ENCODE results near the gene DCLK2.

GRCh38 chr4:150130933-150131332, 52.7 kb downstream of the DCLK2 start:
- TF ChIP-seq, protein P1, sequence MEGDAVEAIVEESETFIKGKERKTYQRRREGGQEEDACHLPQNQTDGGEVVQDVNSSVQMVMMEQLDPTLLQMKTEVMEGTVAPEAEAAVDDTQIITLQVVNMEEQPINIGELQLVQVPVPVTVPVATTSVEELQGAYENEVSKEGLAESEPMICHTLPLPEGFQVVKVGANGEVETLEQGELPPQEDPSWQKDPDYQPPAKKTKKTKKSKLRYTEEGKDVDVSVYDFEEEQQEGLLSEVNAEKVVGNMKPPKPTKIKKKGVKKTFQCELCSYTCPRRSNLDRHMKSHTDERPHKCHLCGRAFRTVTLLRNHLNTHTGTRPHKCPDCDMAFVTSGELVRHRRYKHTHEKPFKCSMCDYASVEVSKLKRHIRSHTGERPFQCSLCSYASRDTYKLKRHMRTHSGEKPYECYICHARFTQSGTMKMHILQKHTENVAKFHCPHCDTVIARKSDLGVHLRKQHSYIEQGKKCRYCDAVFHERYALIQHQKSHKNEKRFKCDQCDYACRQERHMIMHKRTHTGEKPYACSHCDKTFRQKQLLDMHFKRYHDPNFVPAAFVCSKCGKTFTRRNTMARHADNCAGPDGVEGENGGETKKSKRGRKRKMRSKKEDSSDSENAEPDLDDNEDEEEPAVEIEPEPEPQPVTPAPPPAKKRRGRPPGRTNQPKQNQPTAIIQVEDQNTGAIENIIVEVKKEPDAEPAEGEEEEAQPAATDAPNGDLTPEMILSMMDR (IDR thresholded peaks at IDR 0.05; ENCODE audit: control extremely low read depth in 1 of 3, insufficient read depth in 1 of 3, low read depth in 1 of 3, low read length in 3 of 3), result no peak
- no peak for TF ChIP-seq POLR2A (IDR thresholded peaks at IDR 0.05; ENCODE audit: control extremely low read depth in 1 of 2, low read depth in 2 of 2, low read length in 2 of 2)
- no peak for TF ChIP-seq CEBPB (IDR thresholded peaks at IDR 0.05; ENCODE audit: low read depth, low read length)
- no peak for TF ChIP-seq MAFK (IDR thresholded peaks at IDR 0.05; ENCODE audit: low read depth, low read length)
- TF ChIP-seq RFX5 (IDR thresholded peaks at IDR 0.05; ENCODE audit: borderline replicate concordance, low read depth, low read length), result no peak
- no peak for TF ChIP-seq ZNF274 (IDR thresholded peaks at IDR 0.05; ENCODE audit: borderline replicate concordance, extremely low read depth, low read length)
